Left ventricle myocardium inferior (tissue), 1 donor: Measurements from ENCODE around the gene HAUS5. TPM values are rescaled to one million over a fixed set of nuclear protein-coding genes. Genes with fewer than 3 reads are reported as not detected.
"Not testable (repeated sequence)": the region's sequence is repeated elsewhere in the genome, so short reads cannot be mapped to it uniquely, and the experiment has no call there.

ENCODE experiments used
- DNase-seq: peaks from one replicate; pipeline ENCODE4 v3.0.0-alpha.2; 2020
- H3K27ac ChIP-seq: fragments of 200-600 bp; replicated peaks from 2 replicates; pipeline ENCODE4 v1.8.0; 2021
- H3K27me3 ChIP-seq: fragments of 200-600 bp; 2 replicates; pipeline ENCODE4 v1.8.0; 2021; ENCODE audit warnings: low read depth
- H3K36me3 ChIP-seq: fragments of 200-600 bp; 2 replicates; pipeline ENCODE4 v1.8.0; 2021
- H3K4me1 ChIP-seq: fragments of 200-600 bp; 2 replicates; pipeline ENCODE4 v1.8.0; 2021
- H3K4me3 ChIP-seq: fragments of 200-600 bp; 2 replicates; pipeline ENCODE4 v1.8.0; 2021; ENCODE audit warnings: mild to moderate bottlenecking, moderate library complexity
- H3K9me3 ChIP-seq: fragments of 200-600 bp; replicated peaks from 2 replicates; pipeline ENCODE4 v1.8.0; 2021
- intact Hi-C: fragments of 100-400 bp; cut with micrococcal nuclease; formaldehyde crosslinking; loops from one replicate; pipeline ENCODE4 v1.11.0; 2022
- total RNA-seq: library from RNA; stranded (reverse); fragmentation: NEBNext Ultra II Directional; extraction: Animal tissue kit (Norgen Biotek cat#: 25700); gene quantifications from one replicate; pipeline ENCODE4 v1.2.1, GENCODE V29; 2021
- TF ChIP-seq, protein P1 (sequence below): fragments of 200-600 bp; IDR thresholded peaks from 2 replicates; pipeline ENCODE4 v1.8.0; 2021; ENCODE audit warnings: antibody characterized with exemption, mild to moderate bottlenecking, borderline replicate concordance
- donor health status: DM: no; HTN: yes; CAD: no; lungs with severe emphysema.

Gene HAUS5
- total RNA-seq, 1 donor from 2014 or later: 3.7 TPM

DNA sequence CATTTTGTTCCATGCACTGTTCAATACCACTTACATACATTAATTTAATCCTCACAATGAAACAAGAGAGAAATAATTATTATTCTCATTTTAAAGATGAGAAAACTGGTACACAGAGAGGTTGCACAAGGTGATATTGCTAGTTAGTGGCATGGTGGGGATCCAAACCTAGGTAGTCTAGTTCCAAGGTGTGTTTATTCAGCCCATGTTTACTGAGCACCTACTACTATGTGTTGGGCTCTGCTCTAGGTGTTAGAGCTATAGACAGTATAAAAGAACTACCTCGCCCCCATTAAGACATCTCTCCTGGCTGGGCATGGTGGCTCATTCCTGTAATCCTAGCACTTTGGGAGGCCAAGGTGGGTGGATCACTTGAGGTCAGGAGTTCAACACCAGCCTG is 29.8 kb upstream of the HAUS5 start:
- no peak overlapping the region for H3K4me3 ChIP-seq
- no peak overlapping the region for H3K27ac ChIP-seq
- H3K4me1 ChIP-seq: no peaks in the 10 kb centered on the region
- H3K27me3 ChIP-seq: peaks cover 69% of the 10 kb centered on the region
- no peaks in the 10 kb centered on the region for H3K9me3 ChIP-seq
- TF ChIP-seq, protein P1, sequence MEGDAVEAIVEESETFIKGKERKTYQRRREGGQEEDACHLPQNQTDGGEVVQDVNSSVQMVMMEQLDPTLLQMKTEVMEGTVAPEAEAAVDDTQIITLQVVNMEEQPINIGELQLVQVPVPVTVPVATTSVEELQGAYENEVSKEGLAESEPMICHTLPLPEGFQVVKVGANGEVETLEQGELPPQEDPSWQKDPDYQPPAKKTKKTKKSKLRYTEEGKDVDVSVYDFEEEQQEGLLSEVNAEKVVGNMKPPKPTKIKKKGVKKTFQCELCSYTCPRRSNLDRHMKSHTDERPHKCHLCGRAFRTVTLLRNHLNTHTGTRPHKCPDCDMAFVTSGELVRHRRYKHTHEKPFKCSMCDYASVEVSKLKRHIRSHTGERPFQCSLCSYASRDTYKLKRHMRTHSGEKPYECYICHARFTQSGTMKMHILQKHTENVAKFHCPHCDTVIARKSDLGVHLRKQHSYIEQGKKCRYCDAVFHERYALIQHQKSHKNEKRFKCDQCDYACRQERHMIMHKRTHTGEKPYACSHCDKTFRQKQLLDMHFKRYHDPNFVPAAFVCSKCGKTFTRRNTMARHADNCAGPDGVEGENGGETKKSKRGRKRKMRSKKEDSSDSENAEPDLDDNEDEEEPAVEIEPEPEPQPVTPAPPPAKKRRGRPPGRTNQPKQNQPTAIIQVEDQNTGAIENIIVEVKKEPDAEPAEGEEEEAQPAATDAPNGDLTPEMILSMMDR: no peak
- no peaks in the 10 kb centered on the region for H3K36me3 ChIP-seq
- no peak for DNase-seq
- intact Hi-C loops: no loop called here

DNA sequence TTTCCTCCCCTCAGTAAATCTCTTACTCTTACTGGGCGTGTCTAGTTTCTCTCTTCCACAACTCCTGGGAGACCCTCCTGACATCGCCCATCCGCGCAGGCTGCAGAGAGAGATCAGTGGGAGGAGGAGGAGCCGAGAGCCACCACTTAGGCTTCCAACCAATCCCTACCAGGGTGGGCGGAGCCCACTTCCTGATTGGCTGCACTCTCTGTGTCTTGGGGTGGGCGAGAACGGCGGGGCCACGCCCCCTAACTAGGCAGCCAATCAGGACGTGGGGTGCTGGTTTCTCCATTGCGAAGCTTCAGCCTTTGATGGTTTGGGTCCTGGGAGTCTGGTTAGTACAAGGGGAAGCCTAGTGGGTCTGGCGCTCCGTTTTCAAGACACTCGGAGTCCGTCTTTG is 26.7 kb upstream of the HAUS5 start, which contains the start of gene PMIS2:
Gene PMIS2 (plus strand): TSS at position 326 of the 400 bp plus-strand sequence. CDS start 87 bp downstream, outside the sequence.
- Histone ChIP-seq H3K9me3 (no peaks in the 10 kb centered on the region), H3K4me1 (no peaks in the 10 kb centered on the region), H3K27ac (no peak within 1 kb of the TSS), H3K27me3 (peaks cover 60% of the 10 kb centered on the region), H3K4me3 (no peak within 1 kb of the TSS), H3K36me3 (no peaks in the 10 kb centered on the region)
- TF ChIP-seq, protein P1: no peak
- no peak for DNase-seq
- intact Hi-C loops: no loop called here

DNA sequence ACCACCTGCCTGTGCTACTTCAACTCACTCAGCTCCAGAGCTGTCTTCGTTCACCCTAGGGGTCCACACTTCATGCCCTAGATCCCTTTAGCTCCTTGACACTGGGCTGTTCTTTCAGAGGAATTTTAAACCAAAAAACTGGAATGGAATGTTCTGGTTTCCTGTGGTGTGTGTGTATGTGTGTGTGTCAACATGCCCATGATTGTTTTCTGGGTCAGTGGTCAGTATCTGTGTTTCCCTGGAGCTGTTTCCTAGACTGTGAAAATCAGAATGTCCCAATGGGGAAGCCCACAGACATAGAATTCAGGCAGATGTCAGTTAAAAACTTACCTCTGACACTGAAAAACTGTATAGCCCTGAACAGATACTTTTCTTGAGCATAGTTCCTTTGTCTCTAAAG is 25.2 kb upstream of the HAUS5 start:
- Histone ChIP-seq H3K36me3 (no peaks in the 10 kb centered on the region), H3K4me3 (no peak overlapping the region), H3K4me1 (no peaks in the 10 kb centered on the region), H3K27ac (no peak overlapping the region), H3K27me3 (peaks cover 62% of the 10 kb centered on the region), H3K9me3 (no peaks in the 10 kb centered on the region)
- intact Hi-C loops: no loop called here
- DNase-seq: no peak
- TF ChIP-seq, protein P1: no peak

DNA sequence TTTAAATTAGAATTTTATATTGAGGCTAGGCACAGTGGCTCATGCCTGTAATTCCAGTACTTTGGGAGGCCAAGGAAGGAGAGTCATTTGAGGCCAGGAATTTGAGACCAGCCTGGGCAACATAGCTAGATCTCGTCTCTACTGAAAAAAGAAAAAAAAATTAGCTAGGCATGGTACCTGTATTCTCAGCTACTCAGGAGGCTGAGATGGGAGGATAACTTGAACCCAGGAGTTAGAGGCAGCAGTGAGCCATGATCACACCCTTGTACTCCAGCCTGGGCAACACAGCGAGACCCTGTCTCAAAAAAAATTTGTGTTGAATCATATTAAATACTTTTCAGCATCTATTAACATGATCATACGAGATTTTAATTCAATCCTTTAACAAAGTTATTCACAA is 21.7 kb upstream of the HAUS5 start:
- no peak overlapping the region for H3K27ac ChIP-seq
- no peaks in the 10 kb centered on the region for H3K4me1 ChIP-seq
- H3K9me3 ChIP-seq: no peaks in the 10 kb centered on the region
- TF ChIP-seq, protein P1: no peak
- DNase-seq: no peak
- peaks cover 60% of the 10 kb centered on the region for H3K27me3 ChIP-seq
- H3K4me3 ChIP-seq: no peak overlapping the region
- intact Hi-C loops: no loop called here
- H3K36me3 ChIP-seq: no peaks in the 10 kb centered on the region

DNA sequence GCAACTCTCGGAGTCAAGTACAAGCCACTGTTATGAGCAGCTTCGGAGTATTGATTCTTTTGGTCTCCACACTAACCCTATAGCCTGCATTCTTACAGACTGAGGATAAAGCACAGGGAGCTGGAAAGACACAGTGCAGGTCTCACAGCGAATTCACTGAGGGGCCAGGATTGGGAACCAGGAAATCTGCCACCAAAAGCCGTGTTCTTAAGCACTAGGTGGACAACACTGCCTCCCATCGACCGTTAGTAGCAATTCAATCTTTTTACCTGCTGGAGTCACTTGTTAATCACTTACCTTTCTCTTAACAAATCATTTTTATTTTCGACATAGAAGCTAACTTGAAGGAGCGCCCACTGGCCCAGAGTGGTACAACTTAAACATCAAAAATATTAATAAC is 20.3 kb upstream of the HAUS5 start:
- Histone ChIP-seq H3K27ac (no peak overlapping the region), H3K9me3 (no peaks in the 10 kb centered on the region), H3K36me3 (no peaks in the 10 kb centered on the region), H3K4me1 (no peaks in the 10 kb centered on the region), H3K4me3 (no peak overlapping the region), H3K27me3 (peaks cover 47% of the 10 kb centered on the region)
- intact Hi-C loops: no loop called here
- TF ChIP-seq, protein P1: peak; percentile 53
- no peak for DNase-seq

DNA sequence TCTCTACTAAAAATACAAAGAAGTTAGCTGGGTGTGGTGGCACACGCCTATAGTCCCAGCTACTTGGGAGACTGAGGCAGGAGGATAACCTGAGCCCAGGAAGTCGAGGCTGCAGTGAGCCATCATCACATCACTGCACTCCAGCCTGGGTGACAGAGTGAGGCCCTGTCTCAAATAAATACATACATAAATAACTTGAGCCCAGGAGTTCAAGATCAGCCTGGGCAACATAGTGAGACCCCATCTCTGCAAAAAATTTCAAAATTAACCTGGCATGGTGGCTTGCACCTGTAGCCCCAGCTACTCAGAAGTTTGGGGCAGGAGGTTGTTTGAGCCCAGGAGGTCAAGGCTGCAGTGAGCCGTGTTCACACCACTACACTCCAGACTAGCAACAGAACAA is 17.5 kb upstream of the HAUS5 start:
- H3K9me3 ChIP-seq, intact Hi-C loops, H3K36me3 ChIP-seq, H3K4me1 ChIP-seq, DNase-seq, H3K4me3 ChIP-seq, H3K27ac ChIP-seq: not testable (repeated sequence)
- H3K27me3 ChIP-seq: peaks cover 47% of the 10 kb centered on the region
